ENCODE data around the gene B4GALNT3.

Gene B4GALNT3

GRCh38 chr12:612886-613285, 153.1 kb downstream of the B4GALNT3 start:
- DNase-seq (ENCODE audit: extremely low read depth, low read depth): no peak
- no peak for TF ChIP-seq CTCF (IDR thresholded peaks at IDR 0.05; ENCODE audit: low read depth, low read length)

All from AG09319 (cell line).